Gastroesophageal sphincter (tissue), 3 donors: ENCODE measurements around the gene EML3.

Experiments used
- CTCF ChIP-seq, 4 experiments: fragments of 200-600 bp in 2 of 4; fragments of 450-650 bp in 2 of 4; sonication (generic) in 1 of 4; IDR thresholded peaks; one replicate each; pipeline ENCODE4 v1.5.1; 2017 to 2019; ENCODE audit warnings: antibody characterized with exemption in 4 of 4, mild to moderate bottlenecking in 2 of 4, moderate library complexity in 2 of 4
- EP300 ChIP-seq: sonication (generic); formaldehyde crosslinking; IDR thresholded peaks from one replicate; pipeline ENCODE4 v1.6.1; 2017; ENCODE audit warnings: antibody characterized with exemption, mild to moderate bottlenecking
- POLR2A ChIP-seq, 2 donors: fragments of 450-650 bp; IDR thresholded peaks; one replicate each; pipeline ENCODE4 v1.6.1; 2017; ENCODE audit warnings: antibody characterized with exemption in 2 of 2, mild to moderate bottlenecking in 2 of 2, moderate library complexity in 1 of 2
- POLR2AphosphoS5 ChIP-seq: sonication (generic); formaldehyde crosslinking; IDR thresholded peaks from one replicate; pipeline ENCODE4 v1.6.1; 2017; ENCODE audit warnings: antibody characterized with exemption

- TF ChIP-seq EP300 (no peak), POLR2A (IDR thresholded peaks at IDR 0.05) (no peak), CTCF (IDR thresholded peaks at IDR 0.05) (no peak), POLR2AphosphoS5 (no peak)
Measured at GRCh38 chr11:62572431-62572830, 40.1 kb downstream of the EML3 start.
